Measurements from ENCODE around the gene PHRF1.

PHRF1 gene, protein sequence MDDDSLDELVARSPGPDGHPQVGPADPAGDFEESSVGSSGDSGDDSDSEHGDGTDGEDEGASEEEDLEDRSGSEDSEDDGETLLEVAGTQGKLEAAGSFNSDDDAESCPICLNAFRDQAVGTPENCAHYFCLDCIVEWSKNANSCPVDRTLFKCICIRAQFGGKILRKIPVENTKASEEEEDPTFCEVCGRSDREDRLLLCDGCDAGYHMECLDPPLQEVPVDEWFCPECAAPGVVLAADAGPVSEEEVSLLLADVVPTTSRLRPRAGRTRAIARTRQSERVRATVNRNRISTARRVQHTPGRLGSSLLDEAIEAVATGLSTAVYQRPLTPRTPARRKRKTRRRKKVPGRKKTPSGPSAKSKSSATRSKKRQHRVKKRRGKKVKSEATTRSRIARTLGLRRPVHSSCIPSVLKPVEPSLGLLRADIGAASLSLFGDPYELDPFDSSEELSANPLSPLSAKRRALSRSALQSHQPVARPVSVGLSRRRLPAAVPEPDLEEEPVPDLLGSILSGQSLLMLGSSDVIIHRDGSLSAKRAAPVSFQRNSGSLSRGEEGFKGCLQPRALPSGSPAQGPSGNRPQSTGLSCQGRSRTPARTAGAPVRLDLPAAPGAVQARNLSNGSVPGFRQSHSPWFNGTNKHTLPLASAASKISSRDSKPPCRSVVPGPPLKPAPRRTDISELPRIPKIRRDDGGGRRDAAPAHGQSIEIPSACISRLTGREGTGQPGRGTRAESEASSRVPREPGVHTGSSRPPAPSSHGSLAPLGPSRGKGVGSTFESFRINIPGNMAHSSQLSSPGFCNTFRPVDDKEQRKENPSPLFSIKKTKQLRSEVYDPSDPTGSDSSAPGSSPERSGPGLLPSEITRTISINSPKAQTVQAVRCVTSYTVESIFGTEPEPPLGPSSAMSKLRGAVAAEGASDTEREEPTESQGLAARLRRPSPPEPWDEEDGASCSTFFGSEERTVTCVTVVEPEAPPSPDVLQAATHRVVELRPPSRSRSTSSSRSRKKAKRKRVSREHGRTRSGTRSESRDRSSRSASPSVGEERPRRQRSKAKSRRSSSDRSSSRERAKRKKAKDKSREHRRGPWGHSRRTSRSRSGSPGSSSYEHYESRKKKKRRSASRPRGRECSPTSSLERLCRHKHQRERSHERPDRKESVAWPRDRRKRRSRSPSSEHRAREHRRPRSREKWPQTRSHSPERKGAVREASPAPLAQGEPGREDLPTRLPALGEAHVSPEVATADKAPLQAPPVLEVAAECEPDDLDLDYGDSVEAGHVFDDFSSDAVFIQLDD (N-terminal part only)

GRCh38 chr11:575996-576768 is at the start of gene PHRF1:
Gene PHRF1, plus strand, starts transcription at chr11:576470. Its CDS starts 5,043 bp downstream, at chr11:581513.
- peak; percentile 89 for DNase-seq

DNA sequence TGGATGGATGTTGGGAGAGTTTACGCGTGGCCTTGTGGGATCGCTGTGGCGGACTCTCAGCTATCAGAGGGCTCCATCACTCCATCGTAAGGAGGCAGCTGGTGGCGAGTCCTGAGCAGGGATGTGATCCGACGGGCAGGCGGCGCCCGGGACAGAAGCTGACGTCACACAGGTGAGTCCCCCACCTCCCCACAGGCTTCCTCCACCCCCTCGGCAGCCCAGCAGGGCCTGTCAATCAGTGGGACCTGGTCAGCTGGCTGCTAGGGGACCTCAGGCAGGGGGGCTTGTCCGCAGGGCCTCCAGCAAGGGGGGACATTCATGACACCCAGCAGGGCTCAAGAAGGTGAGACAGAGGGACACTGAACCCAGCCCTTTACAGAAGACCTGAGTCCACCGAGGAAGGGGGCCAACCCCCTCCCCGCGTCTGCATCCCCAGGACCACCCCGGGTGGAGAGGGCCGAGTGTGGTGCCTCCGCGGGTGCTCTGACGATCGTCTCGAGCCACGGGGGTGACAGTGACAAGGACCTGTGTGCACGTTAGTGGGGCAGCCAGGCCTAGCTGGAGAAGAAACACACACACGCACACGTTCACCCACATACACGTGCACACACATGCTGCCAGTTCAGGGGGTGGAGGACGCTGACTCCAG is 48.0 kb upstream of the PHRF1 start:
- DNase-seq, result no peak

- DNase-seq, result no peak
Measured at GRCh38 chr11:528815-529727, 47.2 kb upstream of the PHRF1 start.

- no peak for DNase-seq
Measured at GRCh38 chr11:529728-530411, 46.4 kb upstream of the PHRF1 start.

DNA sequence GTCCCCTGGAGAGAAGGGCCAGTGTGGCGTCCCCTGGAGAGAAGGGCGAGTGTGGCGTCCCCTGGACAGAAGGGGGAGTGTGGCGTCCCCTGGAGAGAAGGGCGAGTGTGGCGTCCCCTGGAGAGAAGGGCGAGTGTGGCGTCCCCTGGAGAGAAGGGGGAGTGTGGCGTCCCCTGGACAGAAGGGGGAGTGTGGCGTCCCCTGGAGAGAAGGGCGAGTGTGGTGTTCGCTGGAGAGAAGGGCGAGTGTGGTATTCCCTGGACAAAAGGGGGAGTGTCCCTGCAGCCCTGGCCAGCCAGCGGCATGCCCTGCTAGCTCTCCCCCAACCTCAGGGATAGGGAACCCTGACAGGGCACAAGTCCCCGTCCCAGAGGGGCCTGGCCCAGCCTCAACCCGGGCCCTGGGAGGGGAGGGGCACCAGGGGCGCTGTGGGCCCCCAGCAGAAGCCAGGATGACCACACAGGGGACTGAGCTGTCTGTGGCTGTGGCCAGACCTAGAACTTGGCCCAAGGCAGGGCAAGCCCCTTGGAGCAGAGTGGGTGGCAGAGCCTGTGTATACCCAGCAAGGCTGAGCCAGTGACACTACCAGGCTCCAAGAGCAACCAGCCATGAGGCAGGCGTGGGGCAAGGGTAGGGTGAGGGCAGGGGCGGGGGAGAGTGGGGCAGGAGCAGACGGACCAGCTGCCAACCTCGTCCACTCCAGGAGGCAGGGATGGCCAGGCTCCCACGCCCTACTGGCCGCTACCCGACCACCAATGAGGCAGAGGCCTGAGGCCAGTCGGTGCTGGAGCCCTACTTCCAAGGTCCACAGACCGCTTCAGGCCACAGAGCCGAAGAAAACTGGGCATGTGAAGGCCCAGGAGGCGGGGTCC is 45.1 kb upstream of the PHRF1 start:
- no peak for DNase-seq

DNA sequence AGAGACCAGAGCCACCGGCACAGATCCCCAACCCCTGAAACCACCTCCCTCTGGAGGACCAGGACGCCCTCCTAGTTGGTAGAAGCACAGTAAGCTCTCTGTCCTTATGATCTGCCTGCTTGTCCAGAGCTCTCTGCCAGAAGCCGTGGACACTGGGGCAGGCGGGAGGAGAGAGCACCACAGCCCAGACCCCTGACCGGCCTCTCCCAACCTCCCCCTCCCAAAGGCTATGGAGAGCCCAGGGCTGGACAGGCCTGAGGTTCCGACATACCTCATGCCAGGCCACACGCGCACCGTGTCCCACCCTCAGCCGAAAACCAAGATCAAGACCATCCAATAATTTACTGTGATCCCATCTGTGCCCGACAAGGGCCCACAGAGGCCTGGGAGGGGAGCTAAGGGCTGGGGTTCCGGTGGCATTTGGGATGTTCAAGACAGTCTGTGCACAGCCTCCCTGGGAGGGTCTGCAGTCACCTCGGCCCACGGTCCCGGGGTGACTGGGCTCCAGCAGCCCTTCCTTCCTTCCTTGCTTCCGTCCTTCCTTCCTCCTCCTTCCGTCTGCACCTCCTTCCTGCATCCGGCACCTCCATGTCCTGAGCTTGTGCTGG is 44.2 kb upstream of the PHRF1 start:
- no peak for DNase-seq

DNA sequence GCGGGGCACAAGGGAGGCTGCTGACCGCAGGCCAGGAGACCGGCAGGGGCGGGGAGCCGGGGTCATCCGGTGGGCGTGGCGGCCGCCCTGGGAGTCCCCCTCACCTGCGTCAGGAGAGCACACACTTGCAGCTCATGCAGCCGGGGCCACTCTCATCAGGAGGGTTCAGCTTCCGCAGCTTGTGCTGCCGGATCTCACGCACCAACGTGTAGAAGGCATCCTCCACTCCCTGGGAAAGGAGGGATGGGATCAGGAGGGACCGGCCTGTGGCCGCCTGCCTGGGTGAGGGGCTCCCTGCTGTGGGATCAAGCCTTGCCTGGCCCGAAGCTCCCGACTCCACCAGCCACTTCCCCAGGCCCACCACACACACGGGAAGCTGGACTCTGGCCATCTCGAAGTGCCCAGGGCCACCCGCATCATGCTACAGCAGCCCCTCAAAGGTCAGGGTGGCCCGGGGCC is 43.7 kb upstream of the PHRF1 start:
- no peak for DNase-seq

DNA sequence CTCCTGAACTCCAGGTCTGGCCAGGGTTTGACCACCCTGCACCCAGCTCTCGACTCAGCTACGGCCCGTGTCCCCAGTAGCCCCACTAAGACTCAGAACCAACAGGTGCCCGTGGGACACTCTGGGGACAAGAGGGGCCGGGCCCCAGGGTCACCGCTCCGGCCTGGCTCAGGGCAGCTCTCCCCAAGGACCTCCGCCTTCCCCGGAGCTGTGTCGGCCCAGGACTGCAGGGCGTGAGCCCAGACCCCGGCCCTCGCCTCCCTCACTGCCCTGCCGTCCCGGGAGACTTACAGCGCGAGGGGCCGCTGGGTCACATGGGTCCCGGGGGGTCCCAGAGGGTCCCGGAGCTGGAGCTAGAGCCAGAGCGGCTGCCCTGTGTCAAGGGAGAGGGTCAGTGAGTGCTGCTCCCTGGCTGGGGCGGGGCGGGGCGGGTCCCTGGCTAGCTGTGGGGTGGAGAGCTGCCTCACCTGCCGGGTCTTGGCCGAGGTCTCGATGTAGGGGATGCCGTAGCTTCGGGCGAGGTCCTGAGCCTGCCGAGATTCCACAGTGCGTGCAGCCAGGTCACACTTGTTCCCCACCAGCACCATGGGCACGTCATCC is 43.2 kb upstream of the PHRF1 start:
- no peak for DNase-seq

DNA sequence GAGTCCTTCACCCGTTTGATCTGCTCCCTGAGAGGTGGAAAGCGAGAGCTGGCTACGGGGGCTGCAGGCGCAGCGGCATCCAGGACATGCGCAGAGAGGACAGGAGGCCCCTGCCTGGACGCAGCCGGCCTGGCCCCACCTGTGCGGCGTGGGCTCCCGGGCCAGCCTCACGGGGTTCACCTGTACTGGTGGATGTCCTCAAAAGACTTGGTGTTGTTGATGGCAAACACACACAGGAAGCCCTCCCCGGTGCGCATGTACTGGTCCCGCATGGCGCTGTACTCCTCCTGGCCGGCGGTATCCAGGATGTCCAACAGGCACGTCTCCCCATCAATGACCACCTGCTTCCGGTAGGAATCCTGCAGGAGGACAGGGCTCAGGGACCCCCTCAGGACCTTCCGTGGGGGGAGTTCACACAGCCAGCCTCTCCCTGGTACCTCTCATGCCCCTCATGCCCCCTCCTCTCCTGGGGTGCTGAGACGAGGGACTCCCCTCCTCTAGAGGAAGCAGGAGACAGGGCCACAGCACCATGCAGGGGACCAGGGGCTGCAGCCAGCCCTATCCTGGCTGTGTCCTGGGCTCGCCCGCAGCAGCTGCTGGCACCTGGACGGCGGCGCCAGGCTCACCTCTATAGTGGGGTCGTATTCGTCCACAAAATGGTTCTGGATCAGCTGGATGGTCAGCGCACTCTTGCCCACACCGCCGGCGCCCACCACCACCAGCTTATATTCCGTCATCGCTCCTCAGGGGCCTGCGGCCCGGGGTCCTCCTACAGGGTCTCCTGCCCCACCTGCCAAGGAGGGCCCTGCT is 42.5 kb upstream of the PHRF1 start:
- DNase-seq, result no peak

DNA sequence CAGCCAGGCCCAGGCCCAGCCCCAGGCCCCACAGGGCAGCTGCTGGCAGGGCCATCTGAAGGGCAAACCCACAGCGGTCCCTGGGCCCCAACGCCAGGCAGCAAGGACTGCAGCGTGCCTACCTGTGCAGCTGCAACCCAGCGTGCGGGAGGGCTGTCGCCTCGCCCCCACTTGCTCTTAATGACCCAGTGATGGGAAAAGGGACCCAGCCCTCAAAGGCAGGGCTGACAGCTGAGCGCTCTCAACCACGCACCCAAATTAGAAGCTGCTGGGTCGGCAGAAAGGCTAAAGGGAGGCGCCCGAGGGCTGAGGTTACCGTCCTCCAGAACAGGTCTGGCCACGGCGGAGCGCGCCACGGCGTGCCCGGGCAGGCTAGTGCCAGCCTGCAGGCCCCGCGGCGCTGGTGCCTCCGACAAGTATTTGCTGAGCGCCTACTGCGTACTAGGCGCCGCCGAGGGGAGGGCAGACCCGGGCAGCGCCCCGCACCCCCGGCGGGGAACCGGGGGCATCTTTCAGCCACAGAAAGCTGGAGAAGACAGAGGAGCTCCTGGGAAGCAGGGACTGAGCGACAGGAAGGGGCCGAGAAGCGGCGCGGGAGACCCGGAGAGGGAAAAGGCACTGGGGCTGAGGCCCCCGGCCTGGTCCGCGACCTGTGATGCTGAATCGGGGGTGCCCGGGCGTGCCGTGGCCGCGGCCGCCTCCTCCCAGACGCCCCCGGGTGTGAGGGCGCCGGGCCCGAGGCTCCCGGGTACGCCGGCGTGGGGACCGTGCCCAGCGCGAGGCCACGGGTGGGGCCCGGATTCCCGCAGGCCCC is 41.7 kb upstream of the PHRF1 start:
- DNase-seq, result no peak

GRCh38 chr11:535210-535518 is 41.1 kb upstream of the PHRF1 start:
- no peak for DNase-seq

DNA sequence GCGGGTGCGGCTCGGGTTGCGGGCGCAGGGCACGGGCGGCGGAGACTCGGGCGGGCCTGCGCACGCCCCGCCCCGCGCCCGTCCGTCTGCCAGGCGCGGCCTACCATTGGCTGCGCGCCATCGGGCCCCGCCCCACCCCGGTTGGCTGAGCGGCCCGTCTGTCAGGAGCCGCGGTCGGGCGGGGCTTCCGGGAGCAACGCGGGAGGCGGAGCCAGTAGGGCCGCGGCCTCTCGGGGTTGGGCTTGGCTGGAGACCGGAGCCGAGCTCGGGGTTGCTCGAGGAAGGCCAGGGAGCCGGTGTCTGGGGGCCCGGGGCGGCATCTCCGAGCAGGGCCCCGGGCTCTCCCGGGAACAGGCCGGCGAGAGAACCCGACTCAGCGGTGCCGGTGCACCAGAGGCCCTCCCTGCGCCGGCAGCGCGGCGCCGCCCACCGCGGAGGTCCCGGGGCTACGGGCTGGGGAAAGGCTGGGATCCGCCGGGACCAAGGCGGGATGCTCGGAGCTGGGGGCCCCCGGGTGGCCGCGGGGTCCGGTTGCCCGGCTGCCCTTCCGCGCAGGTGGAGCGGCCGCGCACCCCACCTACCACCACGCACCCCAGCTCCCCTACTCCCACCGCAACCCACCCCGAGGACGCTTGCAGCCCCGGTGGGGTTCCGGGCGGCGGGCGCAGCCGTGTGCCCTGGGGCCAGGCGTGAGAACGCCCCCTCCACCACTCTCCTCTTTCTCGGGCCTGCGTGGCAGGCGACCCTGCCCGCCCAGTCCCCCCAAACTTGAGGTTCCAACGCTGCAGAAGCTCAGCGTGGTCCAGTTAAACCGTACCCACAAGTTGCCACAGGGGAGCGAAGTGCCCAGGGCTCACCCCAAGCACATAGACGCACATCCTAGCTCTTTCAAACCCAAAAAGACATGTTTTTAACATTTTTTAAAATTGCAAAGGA is 40.5 kb upstream of the PHRF1 start, which contains the start of gene HRAS:
Gene HRAS, minus strand, starts transcription at position 58 of the 936 bp plus-strand sequence.
- peak; percentile 91 for DNase-seq

DNA sequence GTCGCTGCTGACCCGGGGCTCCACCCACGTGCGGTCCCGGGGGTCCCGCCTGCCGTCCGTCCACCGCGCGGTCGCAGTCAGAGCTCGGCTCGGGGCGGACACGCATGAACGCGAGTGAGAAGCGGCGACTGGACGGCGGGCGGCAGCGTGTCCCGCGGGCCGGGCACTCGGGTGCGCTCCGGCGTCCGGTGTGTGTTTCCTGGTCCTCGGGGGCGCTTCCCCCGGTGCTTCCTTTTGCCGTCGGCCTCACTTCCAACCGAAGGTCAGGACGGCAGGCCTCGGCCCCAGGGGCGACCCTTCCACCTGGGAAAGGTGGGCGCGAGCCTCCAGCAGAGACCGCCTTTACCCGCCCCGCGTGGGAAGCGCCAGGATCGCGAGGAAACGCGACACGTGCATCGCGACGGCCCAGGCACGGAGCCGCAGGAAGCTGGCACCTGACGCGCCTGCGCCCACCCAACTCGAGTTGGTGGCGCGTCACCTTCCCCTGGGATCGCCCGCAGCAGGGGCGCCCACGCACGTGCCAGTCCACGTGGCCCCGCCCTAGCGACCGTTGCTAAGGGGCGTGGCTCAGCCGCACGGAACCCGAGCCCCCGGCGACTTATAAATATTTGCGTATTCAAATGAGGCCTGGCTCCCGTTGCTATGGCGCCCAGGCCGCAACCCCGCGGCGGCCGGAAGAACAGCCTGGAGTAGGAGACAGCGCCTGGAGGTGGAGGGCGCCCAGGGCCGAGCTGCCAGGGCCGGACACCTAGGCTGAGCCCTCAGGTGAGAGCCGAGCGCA is 39.2 kb upstream of the PHRF1 start, which contains the start of gene LRRC56:
Gene LRRC56, plus strand, starts transcription at position 687 of the 781 bp plus-strand sequence. CDS start 3,158 bp downstream, outside the sequence.
- peak; percentile 73 for DNase-seq

Data from NCI-H1092 (cell line).